ES-I3 (cell line): ENCODE data around the gene PICALM.

Experiments used
- H3K36me3 ChIP-seq: 2 replicates; pipeline ENCODE4 v1.6.1; 2013; ENCODE audit warnings: mild to moderate bottlenecking, low read length, control low read depth, moderate library complexity; ENCODE audit not compliant: insufficient read depth
- H3K4me1 ChIP-seq: 2 replicates; pipeline ENCODE4 v1.6.1; 2013; ENCODE audit warnings: mild to moderate bottlenecking, control low read depth, low read length; ENCODE audit not compliant: insufficient read depth
- H3K9ac ChIP-seq: 2 replicates; pipeline ENCODE4 v1.6.1; 2013; ENCODE audit warnings: low read depth, mild to moderate bottlenecking, low read length, moderate library complexity
- H3K9me3 ChIP-seq: 2 replicates; pipeline ENCODE4 v1.6.1; 2013; ENCODE audit warnings: mild to moderate bottlenecking, low read length, moderate library complexity; ENCODE audit not compliant: control insufficient read depth, insufficient read depth

The PICALM gene

DNA sequence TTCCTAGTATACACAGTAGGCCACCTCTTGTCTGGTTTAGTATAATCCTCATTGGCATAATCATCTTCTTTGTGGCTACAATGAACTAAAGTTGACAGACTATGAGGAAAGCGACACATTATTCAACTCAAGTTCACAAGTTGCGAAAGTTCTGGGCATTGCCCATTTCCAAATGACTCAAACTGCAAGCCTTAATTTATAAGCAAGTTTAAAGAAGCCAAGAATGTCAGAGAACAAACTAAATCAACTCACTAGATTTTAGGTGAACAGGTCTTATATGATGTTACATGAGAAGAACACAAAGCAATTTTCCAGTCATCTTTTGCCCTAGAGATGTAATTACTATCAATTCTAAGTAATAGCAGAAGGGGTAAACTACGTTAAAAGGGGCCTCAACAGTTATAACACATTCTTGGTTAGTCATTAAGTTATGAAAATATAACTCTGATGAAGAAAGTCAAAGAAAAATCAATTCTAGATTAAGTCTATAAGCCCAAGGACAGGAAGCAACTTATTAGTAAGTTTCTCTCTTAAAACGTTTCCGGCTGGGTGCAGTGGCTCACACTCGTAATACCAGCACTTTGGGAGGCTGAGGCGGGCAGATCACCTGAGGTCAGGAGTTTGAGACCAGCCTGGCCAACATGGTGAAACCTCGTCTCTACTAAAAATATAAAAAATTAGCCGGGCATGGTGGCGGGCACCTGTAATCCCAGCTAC, 21.5 kb downstream of the PICALM start:
- Histone ChIP-seq H3K36me3 (no peaks in the 10 kb centered on the region), H3K9me3 (no peaks in the 10 kb centered on the region), H3K4me1 (0 out of 2 replicates have a peak, but pooled peaks cover 3% of the 10 kb centered on the region), H3K9ac (no peak overlapping the region)

GRCh38 chr11:86046116-86046515, 22.8 kb downstream of the PICALM start:
- H3K36me3 ChIP-seq, result no peaks in the 10 kb centered on the region
- H3K9ac ChIP-seq, result no peak overlapping the region
- 0 out of 2 replicates have a peak, but pooled peaks cover 3% of the 10 kb centered on the region for H3K4me1 ChIP-seq

GRCh38 chr11:86043765-86044503, 24.9 kb downstream of the PICALM start:
- Histone ChIP-seq H3K9ac (no peak overlapping the region), H3K9me3 (no peaks in the 10 kb centered on the region), H3K4me1 (peaks cover 3% of the 10 kb centered on the region; the same call in 1 of the 2 replicates), H3K36me3 (no peaks in the 10 kb centered on the region)

More at GRCh38 chr11:86046116-86046515, 22.8 kb downstream of the PICALM start:
- H3K9me3 ChIP-seq, result no peaks in the 10 kb centered on the region

- no peaks in the 10 kb centered on the region for H3K9me3 ChIP-seq
- H3K36me3 ChIP-seq, result no peaks in the 10 kb centered on the region
- no peak overlapping the region for H3K9ac ChIP-seq
- H3K4me1 ChIP-seq, result peaks cover 3% of the 10 kb centered on the region; the same call in 1 of the 2 replicates
These were observed 26.9 kb downstream of the PICALM start for GRCh38 chr11:86041975-86042378.

GRCh38 chr11:86040919-86041850, 27.7 kb downstream of the PICALM start:
- no peaks in the 10 kb centered on the region for H3K9me3 ChIP-seq
- no peaks in the 10 kb centered on the region for H3K36me3 ChIP-seq
- peaks cover 3% of the 10 kb centered on the region; the same call in 1 of the 2 replicates for H3K4me1 ChIP-seq
- H3K9ac ChIP-seq, result no peak overlapping the region

DNA sequence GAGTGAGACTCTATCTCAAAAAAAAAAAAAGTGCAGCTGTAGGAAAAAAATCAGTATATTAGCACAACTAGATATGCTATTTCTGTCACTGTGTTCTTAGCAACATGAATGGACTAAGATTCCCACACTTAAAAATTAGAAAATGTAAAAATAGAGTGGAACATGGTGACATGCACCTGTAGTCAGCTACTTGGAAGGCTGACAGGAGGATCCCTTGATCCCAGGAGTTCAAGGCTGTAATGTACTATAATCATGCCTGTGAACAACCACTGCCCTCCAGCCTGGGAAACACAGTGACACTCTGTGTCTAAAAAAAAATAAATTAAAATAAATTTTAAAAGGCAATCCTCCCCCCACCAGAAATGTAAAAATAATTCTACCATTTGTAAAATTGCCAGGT, 29.8 kb downstream of the PICALM start:
- no peaks in the 10 kb centered on the region for H3K36me3 ChIP-seq
- no peak overlapping the region for H3K9ac ChIP-seq
- H3K9me3 ChIP-seq, result no peaks in the 10 kb centered on the region
- peaks cover 9% of the 10 kb centered on the region; the same call in 1 of the 2 replicates for H3K4me1 ChIP-seq

DNA sequence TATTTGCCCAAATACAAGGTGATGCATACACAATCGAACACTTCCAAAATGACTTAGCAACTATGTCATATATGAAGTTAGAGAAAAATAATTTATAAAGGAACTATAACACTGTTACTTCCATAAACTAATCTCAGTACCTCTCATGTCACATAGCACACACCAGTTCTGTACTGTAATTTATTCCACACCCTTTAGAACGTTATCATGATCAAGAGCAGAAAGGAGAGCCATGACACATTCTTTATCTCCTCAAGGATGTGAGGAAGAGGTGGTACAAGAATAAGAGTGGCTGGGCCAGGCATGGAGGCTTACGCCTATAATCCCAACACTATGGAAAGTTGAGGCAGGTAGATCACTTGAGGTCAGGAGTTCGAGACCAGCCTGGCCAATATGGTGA, 31.1 kb downstream of the PICALM start:
- Histone ChIP-seq H3K4me1 (peaks cover 6% of the 10 kb centered on the region; the same call in 1 of the 2 replicates), H3K9me3 (no peaks in the 10 kb centered on the region), H3K36me3 (no peaks in the 10 kb centered on the region), H3K9ac (no peak overlapping the region)

- no peak overlapping the region for H3K9ac ChIP-seq
- no peaks in the 10 kb centered on the region for H3K36me3 ChIP-seq
- H3K9me3 ChIP-seq, result no peaks in the 10 kb centered on the region
- H3K4me1 ChIP-seq, result peaks cover 6% of the 10 kb centered on the region; the same call in 1 of the 2 replicates
These were observed 33.0 kb downstream of the PICALM start for GRCh38 chr11:86035920-86036319.

GRCh38 chr11:86035164-86035563, 33.7 kb downstream of the PICALM start:
- no peak overlapping the region for H3K9ac ChIP-seq
- H3K36me3 ChIP-seq, result no peaks in the 10 kb centered on the region
- H3K4me1 ChIP-seq, result peaks cover 6% of the 10 kb centered on the region; the same call in 1 of the 2 replicates
- no peaks in the 10 kb centered on the region for H3K9me3 ChIP-seq

DNA sequence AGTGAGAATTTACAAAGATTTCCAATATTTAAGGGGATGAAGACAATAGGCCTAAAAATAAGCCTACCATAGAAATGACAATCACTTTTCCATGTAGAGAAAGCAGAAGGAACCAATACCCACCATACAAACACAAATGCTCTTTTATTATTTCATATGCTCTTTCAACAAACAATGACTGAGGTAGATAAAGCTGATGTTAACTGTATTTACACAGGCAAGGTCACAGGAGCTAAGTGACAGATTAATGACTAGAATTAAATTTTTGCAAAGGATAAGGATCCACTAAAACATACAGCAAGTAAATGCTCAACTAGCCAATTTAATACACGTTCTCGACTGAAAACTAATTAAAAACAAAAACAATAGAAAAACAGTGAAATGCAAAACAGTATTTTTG, 34.2 kb downstream of the PICALM start:
- Histone ChIP-seq H3K4me1 (peaks cover 6% of the 10 kb centered on the region; the same call in 1 of the 2 replicates), H3K9ac (no peak overlapping the region), H3K36me3 (no peaks in the 10 kb centered on the region), H3K9me3 (no peaks in the 10 kb centered on the region)

- no peak overlapping the region for H3K9ac ChIP-seq
- H3K9me3 ChIP-seq, result no peaks in the 10 kb centered on the region
- peaks cover 6% of the 10 kb centered on the region; the same call in 1 of the 2 replicates for H3K36me3 ChIP-seq
- no peaks in the 10 kb centered on the region for H3K4me1 ChIP-seq
These were observed 47.5 kb downstream of the PICALM start for GRCh38 chr11:86021377-86021776.

DNA sequence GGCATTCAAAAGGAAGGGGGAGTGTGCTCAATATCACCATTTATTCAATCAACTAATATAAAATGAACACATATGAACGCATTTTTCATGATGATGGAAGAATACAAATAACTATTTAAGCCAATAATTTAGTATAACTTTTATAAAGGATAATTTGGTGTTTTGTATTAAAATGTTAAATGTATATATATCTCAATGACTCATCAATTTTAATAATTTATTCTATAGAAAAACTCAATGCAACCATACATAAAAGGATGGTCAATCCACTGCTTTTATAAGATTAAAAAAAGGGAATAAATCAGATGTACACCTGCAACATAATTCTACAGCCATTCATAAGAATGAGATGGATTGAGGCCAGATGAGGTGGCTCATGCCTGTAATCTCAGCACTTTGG, 50.6 kb downstream of the PICALM start:
- Histone ChIP-seq H3K9ac (no peak overlapping the region), H3K9me3 (no peaks in the 10 kb centered on the region), H3K36me3 (no peaks in the 10 kb centered on the region), H3K4me1 (no peaks in the 10 kb centered on the region)

DNA sequence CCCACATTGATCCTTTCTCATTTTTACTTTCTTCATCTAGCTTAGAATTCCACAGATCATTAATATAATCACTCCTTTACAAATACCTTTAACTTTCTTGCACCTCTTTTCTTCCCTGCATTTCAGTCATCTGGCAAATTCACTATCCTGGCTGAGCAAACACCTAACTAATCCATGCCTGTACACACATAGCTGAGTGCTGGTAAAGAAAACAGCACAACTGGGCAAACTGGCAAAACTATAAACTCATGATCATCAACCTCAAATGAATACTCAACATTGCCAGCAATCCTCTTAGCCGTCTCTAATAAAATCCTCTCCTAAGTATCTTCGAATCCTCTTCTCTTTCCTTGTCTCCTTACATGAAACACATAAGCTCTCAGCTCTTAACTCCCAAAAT, 52.4 kb downstream of the PICALM start:
- H3K36me3 ChIP-seq, result no peaks in the 10 kb centered on the region
- H3K9me3 ChIP-seq, result no peaks in the 10 kb centered on the region
- H3K4me1 ChIP-seq, result no peaks in the 10 kb centered on the region
- H3K9ac ChIP-seq, result no peak overlapping the region

- H3K9ac ChIP-seq, result no peak overlapping the region
- no peaks in the 10 kb centered on the region for H3K4me1 ChIP-seq
- no peaks in the 10 kb centered on the region for H3K36me3 ChIP-seq
These were observed 53.2 kb downstream of the PICALM start for GRCh38 chr11:86015699-86016098.

More at GRCh38 chr11:86015699-86016098, 53.2 kb downstream of the PICALM start:
- H3K9me3 ChIP-seq, result no peaks in the 10 kb centered on the region
